Measurements from ENCODE around the gene CHCHD6. TPM values are rescaled to one million over a fixed set of nuclear protein-coding genes. Genes with fewer than 3 reads are reported as not detected.

The CHCHD6 gene
- polyA plus RNA-seq, 1 donor from 2014 or later = 102 TPM

DNA sequence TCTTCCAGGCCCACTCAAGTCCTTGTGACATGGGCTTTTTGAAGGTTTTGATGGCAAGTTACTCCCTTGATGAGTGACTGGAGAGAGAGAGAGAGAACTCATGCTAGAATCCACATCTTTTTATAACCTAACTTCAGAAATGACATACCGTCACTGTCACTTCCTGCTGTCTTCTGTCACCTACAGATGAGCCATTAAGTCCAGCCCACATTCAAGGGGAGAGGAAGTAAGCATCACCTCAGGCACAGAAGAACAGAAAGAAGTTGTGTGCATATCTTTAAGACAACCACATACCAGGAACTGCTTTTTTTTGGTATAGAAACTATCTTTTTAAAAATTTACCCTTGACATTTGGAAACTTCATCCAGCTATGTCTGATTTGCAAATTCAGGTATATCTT lies 32.5 kb upstream of the CHCHD6 start:
- no peak overlapping the region for H3K9ac ChIP-seq (ENCODE audit: low read length)
- no peaks in the 10 kb centered on the region for H4K20me1 ChIP-seq (ENCODE audit: insufficient read depth)
- no peaks in the 10 kb centered on the region for H3K9me3 ChIP-seq (ENCODE audit: low read length)
- H2AFZ ChIP-seq (ENCODE audit: low read depth, low read length) = no peak overlapping the region
- no peak overlapping the region for H3K27ac ChIP-seq (ENCODE audit: low read length)
- H3F3A ChIP-seq (ENCODE audit: insufficient read depth, low read length, poor library complexity, severe bottlenecking) = no peaks in the 10 kb centered on the region
- no peaks in the 10 kb centered on the region for H3K27me3 ChIP-seq (ENCODE audit: insufficient read depth, low read depth, low read length)
- TF ChIP-seq, protein P1, sequence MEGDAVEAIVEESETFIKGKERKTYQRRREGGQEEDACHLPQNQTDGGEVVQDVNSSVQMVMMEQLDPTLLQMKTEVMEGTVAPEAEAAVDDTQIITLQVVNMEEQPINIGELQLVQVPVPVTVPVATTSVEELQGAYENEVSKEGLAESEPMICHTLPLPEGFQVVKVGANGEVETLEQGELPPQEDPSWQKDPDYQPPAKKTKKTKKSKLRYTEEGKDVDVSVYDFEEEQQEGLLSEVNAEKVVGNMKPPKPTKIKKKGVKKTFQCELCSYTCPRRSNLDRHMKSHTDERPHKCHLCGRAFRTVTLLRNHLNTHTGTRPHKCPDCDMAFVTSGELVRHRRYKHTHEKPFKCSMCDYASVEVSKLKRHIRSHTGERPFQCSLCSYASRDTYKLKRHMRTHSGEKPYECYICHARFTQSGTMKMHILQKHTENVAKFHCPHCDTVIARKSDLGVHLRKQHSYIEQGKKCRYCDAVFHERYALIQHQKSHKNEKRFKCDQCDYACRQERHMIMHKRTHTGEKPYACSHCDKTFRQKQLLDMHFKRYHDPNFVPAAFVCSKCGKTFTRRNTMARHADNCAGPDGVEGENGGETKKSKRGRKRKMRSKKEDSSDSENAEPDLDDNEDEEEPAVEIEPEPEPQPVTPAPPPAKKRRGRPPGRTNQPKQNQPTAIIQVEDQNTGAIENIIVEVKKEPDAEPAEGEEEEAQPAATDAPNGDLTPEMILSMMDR (IDR thresholded peaks at IDR 0.05; ENCODE audit: poor library complexity, severe bottlenecking) = no peak
- TF ChIP-seq TAF1 (IDR thresholded peaks at IDR 0.05; ENCODE audit: low read depth) = no peak
- TF ChIP-seq SMC3 (conservative IDR thresholded peaks at IDR 0.05; ENCODE audit: poor library complexity) = no peak
- TF ChIP-seq MXI1 (conservative IDR thresholded peaks at IDR 0.05; ENCODE audit: poor library complexity, severe bottlenecking) = no peak
- TF ChIP-seq EP300 (conservative IDR thresholded peaks at IDR 0.05; ENCODE audit: poor library complexity, severe bottlenecking) = no peak
- TF ChIP-seq RAD21 (conservative IDR thresholded peaks at IDR 0.05) = no peak
- TF ChIP-seq POLR2AphosphoS5 (IDR thresholded peaks at IDR 0.05) = no peak
- TF ChIP-seq EZH2 (IDR thresholded peaks at IDR 0.05; ENCODE audit: borderline replicate concordance, insufficient read depth, low read length, poor library complexity, severe bottlenecking) = no peak
- TF ChIP-seq, protein P2, sequence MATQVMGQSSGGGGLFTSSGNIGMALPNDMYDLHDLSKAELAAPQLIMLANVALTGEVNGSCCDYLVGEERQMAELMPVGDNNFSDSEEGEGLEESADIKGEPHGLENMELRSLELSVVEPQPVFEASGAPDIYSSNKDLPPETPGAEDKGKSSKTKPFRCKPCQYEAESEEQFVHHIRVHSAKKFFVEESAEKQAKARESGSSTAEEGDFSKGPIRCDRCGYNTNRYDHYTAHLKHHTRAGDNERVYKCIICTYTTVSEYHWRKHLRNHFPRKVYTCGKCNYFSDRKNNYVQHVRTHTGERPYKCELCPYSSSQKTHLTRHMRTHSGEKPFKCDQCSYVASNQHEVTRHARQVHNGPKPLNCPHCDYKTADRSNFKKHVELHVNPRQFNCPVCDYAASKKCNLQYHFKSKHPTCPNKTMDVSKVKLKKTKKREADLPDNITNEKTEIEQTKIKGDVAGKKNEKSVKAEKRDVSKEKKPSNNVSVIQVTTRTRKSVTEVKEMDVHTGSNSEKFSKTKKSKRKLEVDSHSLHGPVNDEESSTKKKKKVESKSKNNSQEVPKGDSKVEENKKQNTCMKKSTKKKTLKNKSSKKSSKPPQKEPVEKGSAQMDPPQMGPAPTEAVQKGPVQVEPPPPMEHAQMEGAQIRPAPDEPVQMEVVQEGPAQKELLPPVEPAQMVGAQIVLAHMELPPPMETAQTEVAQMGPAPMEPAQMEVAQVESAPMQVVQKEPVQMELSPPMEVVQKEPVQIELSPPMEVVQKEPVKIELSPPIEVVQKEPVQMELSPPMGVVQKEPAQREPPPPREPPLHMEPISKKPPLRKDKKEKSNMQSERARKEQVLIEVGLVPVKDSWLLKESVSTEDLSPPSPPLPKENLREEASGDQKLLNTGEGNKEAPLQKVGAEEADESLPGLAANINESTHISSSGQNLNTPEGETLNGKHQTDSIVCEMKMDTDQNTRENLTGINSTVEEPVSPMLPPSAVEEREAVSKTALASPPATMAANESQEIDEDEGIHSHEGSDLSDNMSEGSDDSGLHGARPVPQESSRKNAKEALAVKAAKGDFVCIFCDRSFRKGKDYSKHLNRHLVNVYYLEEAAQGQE (IDR thresholded peaks at IDR 0.05; ENCODE audit: borderline replicate concordance) = no peak
- H3K79me2 ChIP-seq (replicated peaks; ENCODE audit: insufficient read depth, low read length) = no peaks in the 10 kb centered on the region
- no peaks in the 10 kb centered on the region for H3K9me2 ChIP-seq (ENCODE audit: insufficient read depth, low read length)
- no peak overlapping the region for H3K4me3 ChIP-seq (ENCODE audit: low read length)
- no peak overlapping the region for H3K4me2 ChIP-seq (ENCODE audit: low read length)
- H3K36me3 ChIP-seq (ENCODE audit: insufficient read depth, low read length) = no peaks in the 10 kb centered on the region

DNA sequence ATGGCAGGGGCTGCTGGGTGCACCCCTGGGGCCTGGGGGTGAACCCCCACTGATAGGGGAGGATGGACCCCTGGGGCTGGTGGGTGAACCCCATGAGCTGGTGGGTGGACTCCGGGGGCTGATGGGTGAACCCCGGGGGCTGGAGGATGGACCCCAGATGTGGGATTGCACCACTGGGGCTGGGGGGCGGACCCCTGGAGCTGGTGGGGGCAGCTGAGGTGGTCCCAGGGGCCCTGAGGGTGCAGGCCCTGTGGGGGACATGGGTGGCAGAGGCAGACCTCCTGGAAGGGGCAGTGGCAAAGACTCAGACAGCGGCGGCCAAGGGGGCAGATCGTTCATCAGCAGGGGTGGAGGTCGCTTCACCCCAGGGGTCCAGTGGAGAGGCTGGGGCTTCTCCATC lies 31.7 kb upstream of the CHCHD6 start:
- no peak for TF ChIP-seq MXI1 (conservative IDR thresholded peaks at IDR 0.05; ENCODE audit: poor library complexity, severe bottlenecking)
- TF ChIP-seq, protein P2 (IDR thresholded peaks at IDR 0.05; ENCODE audit: borderline replicate concordance) = no peak
- no peak for TF ChIP-seq EZH2 (IDR thresholded peaks at IDR 0.05; ENCODE audit: borderline replicate concordance, insufficient read depth, low read length, poor library complexity, severe bottlenecking)
- no peak for TF ChIP-seq POLR2AphosphoS5 (IDR thresholded peaks at IDR 0.05)
- Histone ChIP-seq H3K4me3 (ENCODE audit: low read length) (no peak overlapping the region), H3K27ac (ENCODE audit: low read length) (no peak overlapping the region), H3K27me3 (ENCODE audit: insufficient read depth, low read depth, low read length) (no peaks in the 10 kb centered on the region), H3K36me3 (ENCODE audit: insufficient read depth, low read length) (no peaks in the 10 kb centered on the region), H3F3A (ENCODE audit: insufficient read depth, low read length, poor library complexity, severe bottlenecking) (no peaks in the 10 kb centered on the region), H3K79me2 (replicated peaks; ENCODE audit: insufficient read depth, low read length) (no peaks in the 10 kb centered on the region), H3K9me3 (ENCODE audit: low read length) (no peaks in the 10 kb centered on the region), H3K9me2 (ENCODE audit: insufficient read depth, low read length) (no peaks in the 10 kb centered on the region), H3K4me2 (ENCODE audit: low read length) (no peak overlapping the region), H3K9ac (ENCODE audit: low read length) (no peak overlapping the region), H2AFZ (ENCODE audit: low read depth, low read length) (no peak overlapping the region), H4K20me1 (ENCODE audit: insufficient read depth) (no peaks in the 10 kb centered on the region)

Measured in neural cell (in vitro differentiated cells).